HG02623 (cell line): ENCODE data around the gene PLK2.
A peak's percentile ranks its signal among the peaks of the same experiment; 100 is the strongest.

ENCODE experiments used
- ATAC-seq: cut with Tn5 transposase; IDR thresholded peaks from one replicate; pipeline ENCODE4 v1.9.1; 2021; ENCODE audit warnings: moderate library complexity; ENCODE audit not compliant: unreplicated experiment

The PLK2 gene

DNA sequence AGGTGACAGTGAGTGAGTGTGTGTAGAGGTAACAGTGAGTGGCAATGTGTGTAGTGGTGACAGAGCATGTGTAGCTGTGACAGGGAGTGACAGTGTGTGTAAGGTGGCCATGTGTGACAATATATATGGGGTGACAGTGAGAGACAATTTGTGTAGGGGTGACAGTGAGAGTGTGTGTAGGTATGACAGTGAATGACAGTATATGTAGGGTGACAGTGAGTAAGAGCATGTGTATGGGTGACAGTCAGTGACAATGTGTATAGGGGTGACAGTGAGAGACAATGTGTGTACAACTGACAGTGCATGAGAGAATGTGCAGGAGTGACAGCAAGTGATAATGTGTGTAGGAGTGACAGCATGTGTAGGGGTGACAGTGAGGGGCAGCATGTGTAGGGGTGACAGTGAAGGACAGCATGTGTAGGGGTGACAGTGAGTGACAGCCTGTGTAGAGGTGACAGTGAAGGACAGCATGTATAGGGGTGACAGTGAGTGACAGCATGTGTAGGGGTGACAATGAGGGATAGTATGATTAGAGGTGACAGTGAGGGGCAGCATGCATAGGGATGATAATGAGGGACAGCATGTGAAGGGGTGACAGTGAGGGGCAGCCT, 21.3 kb upstream of the PLK2 start:
- no peak for ATAC-seq

DNA sequence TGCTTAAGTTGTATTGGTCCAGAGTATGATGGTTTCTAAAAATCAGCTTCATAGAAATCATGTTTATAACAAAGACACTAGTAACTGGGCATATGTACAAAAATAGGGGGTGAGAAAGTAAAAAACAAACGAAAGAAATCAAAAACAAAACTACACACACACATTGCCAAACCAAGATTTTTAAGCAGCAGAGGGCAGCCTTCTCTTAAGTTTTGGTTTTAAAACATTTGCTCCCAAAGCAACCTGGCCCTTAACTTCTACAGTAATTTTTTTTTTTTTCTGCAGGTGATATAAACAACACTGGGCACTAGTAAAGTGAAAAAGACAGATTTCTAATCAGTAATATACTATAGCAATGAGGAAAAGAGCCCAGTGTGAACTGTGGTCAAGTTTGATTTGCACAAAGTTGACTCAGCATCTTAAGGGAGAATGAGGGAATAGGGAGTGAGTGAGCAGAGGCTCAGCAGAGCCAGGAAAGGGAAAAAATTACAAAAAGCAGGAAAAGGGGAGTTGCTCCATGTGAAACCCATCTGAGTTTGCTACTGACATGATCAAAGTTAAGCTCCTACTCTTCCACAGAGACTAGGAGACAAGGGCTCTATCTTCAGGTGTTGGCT, 18.0 kb upstream of the PLK2 start:
- no peak for ATAC-seq

DNA sequence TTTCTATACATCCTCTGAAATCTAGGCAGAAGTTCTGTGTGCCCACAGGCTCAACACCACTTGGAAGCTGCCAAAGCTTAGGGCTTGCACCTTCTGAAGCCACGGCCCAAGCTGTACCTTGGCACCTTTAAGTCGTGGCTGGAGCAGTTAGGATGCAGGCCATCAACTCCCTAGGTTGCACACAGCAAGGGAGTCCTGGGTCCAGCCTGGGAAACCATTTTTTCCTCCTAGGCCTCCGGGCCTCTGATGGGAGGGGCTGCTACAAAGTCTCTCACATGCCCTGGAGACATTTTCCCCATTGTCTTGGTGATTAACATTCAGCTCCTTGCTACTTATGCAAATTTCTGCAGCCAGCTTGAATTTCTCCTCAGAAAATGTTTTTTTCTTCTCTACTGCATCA, 15.5 kb upstream of the PLK2 start:
- ATAC-seq: no peak

DNA sequence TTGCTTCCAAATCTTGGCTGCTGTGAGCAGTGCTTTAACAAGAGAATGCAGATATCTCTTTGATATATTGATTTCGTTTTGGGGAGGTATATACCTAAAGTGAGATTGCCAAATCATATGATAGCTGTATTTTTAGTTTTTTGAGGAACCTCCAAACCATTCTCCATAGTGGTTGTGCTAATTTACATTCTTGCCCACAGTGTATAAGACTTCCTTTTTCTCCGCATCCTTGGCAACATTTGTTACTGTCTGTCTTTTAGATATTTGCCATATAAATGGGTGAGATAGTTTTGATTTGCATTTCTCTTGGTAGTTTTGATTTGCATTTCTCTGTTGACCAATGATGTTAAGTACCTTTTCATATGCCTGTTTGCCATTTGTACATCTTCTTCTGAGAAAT, 10.0 kb upstream of the PLK2 start:
- no peak for ATAC-seq

DNA sequence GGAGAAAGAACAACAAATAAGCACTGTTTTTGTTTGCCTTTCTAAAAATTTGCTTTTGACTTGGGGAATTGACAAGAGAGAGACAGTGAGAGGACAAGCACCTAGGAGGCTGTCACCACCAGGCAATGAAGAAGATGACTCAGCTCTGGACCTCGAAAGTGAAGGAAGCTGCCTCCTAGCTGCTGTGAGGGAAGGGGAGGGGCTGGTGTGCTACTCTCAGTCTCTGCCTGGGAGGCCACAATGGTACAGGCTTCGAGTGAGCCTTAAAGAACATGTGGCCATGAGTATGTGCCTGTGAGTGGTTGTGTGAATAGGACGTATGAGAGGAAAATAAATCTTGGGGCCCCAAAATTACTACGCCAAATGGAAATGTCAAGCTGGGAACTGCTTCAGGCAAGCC, 7.1 kb upstream of the PLK2 start:
- ATAC-seq: peak; percentile 100

DNA sequence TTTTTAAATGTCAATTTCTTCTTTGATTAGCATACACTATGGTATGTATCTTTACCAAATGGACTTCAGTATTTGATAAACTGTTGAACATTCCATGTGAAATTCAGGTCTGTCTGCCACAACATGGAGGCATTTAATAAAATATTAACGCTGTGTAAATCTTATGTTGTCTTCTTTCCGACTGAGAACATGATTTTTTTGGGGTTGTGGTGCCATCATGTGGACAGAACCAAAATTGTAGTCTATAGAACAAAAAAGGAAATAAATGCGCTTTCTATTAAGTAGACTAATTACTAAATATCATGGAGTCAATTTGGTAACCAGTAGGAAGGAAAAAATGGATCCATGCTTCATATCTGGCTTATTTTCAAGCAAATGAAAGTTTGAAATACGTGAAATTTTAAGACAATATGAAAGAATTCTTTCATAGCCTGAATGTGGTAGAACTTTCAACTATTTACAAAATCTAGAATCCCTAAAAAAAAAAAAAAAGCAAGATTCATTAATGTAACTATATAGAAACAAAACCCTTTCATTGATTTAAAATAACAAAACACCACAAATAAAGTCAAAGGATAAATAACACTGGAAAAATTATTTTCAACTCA, 2.8 kb upstream of the PLK2 start:
- ATAC-seq: no peak

DNA sequence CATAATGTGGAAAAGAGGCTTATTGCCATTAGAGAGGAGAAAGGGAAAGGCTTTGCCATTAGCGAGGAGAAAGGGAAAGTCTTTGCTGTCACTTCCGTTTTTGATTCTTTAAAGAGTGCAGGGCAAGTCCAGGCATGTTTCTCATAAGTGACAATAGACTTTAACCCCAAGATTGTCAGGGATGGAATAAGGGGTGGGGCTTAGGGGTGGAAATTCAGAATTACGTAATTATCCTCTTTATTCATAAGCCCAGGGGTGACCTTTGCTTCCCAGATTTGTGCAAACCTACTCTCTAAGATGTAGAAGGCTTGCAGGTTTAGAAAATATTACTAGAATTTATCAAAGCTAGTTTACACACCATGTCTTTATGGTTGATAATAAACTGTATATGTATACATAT, 2.3 kb upstream of the PLK2 start:
- no peak for ATAC-seq

DNA sequence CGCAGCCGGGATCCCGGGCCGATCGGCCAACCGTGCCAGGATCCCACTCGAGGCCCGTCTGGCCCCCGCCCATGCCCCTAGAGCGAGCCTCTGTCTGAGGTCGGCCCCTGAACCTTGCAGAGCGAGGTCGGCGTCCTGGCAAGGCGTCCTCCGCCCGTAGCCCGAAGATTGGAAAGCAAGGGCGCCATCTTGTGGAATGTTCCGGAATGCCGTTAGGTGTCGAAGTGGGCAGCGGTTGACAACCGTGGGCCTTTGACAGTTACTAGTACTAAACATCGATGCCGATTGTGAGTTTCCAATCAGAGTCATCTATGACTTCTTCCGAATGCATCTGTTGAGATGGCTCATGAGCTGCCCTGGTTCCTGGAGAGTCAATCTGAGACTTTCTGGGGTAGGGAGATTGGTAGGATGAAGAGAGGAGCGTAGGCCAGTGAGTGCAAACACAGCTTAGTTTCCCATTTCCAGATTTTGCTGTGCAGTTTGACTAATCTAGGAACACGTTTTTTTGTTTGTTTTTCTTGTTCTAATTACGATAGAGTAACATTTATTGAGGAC, 923 bp upstream of the PLK2 start:
- ATAC-seq: peak; percentile 66

DNA sequence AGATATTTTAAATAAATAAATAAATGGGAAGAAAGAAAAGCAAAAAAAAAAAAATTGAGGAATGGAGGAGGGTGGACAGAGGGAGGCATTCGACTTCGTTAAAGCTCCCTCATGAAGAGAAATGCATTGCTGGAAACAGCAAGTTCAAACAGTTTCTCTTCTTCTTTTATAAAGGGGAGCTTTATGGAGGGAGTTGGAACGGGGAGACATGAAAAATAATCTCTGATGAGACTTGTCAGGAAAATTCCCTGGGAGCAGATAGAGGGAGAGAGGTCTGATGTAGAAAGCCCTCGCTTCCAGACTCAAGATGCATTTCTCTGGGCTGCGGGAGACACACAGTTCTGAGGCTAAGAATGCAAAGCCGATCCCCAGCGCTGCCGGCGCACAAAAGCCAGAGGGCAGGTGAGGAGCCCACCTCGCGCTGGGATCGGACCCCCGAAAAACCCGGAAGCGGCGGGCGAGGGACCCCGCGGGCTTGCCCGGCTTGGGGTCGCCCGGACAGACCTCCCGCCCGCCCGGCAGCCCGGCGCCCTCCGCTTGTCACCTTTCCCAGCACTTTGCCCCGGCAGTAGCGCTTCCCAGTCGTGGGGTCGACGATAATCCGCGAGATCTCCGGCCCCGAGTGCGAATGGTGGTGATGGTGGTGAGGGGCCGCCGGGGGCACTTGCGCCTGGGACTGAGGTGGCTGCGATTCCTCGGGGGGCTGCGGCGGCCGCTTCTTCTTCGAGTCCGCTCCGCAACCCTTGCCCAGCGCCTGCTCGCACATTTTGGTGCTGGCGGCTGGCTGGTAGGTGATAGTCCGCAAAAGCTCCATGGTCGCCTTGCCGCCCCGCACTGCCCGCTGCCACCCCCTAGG, 512 bp downstream of the PLK2 start:
- no peak for ATAC-seq

DNA sequence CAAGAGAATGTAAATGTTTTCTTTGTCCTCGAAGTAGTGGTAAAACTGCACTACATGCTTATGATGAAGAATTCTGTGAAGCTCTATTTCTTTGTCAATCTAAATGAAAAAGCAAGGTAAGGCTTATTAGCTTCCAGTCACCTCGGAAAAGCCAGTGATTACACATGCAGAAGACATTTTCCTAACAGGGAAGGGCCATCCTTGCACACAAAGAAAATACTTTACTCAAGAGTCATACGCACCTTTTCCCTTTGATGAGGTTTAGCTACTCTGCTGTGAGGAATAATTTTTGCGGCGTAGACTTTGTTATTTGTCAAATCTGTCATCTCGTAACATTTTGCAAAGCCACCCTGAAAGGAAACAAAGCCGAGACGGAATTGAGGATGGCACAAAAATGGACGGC, 1.1 kb downstream of the PLK2 start:
- ATAC-seq: no peak

DNA sequence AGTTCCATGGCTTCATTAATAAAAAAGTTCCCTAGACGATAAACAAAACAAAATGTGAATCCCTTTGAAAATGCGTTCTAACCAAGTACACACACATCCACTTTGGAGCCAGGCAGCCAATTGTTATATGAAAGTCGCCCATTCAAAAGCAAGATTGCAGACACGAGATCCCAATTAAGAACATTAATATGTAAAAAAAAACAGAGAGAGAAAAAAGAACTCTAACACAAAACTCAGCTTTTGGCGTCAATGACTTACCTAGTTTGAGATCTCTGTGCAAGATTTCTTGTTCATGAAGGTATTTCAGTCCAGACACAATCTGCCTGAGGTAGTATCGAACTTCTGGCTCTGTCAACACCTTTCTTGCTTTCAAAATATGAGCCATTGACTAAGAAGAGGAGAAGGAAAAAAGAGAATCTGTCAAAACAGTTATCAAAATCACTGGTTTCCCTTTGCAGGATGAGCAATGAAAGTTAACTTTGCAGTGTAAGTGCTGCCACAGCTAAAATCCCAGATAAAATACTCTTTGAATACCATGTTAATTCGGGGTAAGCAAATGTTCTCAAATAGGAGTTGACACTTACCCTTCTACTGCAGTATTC, 1.6 kb downstream of the PLK2 start:
- no peak for ATAC-seq

DNA sequence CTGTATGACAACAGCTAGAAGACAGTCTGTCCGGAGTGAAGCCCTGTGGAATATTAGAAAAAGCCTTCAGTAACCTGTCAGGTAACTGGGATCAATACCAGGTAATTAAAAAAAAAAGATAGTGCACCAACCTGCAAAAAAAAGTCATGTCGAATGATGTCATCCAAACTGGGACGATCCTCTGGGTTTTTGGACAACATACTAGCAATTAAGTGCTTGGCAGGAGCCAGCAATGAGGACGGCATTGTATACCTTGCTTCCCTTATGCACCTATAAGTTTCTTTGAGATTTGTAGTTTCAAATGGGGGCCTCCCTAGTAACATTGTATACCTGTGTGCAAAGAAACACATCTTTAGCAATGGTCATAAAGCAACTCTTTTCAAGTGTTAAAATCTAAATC, 2.8 kb downstream of the PLK2 start:
- ATAC-seq: no peak

DNA sequence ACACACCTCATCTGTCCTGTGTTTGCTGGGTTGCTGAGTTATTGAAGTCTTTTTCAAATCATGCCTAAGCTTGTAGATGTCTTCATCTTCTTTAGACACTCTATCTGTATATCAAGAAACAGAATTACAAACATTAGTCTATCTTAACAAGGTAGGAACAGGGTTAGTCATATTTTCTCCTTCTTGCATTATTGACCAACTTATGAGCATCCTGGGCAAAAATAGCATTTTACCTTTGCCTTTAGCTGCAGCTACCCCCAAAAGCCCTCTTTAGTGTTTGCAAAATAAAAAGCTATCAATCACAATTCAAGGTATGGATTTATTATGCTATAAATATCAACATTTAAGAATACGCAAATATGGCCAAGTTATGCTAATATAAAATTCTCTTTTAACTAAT, 3.4 kb downstream of the PLK2 start:
- no peak for ATAC-seq

DNA sequence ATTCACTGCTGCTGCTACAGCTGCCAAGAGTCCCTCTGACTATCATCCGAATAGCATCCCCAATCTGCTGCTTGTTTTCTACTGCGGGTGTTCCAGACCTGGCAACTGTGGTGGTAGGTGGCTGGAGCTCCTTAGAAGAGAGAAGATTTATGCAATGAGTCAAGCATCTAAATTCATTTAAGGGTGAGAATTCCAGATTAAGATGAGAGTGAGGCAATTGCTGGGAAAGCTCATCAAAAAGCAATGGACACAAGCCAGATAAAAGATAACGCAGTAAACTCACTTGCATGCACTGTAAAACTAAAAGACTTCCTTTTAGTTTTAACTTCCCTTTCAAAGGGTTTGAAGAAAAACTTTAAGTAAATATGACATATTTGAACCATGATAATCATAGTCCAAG, 3.9 kb downstream of the PLK2 start:
- no peak for ATAC-seq

DNA sequence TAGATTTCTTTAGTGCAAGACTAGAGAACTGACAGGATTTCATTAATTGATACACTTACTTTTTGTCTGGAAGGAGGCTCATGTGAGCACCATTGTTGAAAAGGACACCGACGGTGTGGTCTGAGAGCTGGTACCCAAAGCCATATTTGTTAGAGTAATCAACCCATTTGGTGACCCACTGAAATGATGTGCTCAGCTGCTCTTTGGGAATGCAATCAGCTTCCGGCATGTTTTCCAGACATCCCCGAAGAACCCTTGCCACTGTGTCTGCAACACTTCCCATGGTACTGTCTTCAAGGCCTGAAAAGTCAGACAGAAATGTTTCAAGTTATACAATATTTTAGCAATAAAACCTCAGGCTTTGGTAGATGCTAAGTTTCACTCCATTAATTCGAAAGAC, 4.4 kb downstream of the PLK2 start:
- no peak for ATAC-seq

DNA sequence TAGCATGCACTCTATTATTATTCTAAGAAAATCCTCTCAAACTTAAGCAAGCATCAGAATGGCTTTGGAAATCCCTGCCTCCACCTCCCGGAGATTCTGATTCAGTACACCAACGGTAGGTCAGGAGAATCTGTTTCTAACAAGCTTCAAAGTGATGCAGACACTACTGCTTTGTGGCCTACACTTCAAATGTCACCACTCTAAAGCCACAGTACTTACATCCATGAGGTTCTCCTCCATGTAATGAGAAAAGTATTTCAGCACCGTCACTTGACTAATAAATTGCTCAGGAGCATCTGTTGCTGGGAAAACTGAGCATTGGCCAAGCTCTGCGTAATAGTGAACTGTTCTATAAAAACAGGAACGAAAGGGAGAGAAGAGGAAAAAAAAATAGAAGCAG, 4.8 kb downstream of the PLK2 start:
- no peak for ATAC-seq

DNA sequence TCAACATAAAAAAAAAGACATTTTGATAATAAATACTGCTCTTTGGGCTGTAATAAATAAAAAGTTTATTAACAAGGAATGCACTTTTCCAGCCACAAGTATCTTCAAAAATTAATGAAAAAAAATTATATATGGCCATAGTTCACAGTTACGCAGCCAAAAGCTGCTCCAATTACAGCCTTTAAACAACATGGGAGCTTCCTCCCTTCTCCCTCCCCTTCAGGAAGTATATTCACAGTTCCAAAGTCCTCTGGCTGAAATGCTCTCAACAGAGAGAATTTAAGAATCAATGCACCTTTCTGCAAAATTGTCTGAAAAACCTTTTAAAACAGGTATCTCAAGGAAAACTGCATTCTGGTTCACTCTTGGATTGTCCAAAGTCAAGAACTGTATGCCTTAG, 5.9 kb downstream of the PLK2 start:
- no peak for ATAC-seq

DNA sequence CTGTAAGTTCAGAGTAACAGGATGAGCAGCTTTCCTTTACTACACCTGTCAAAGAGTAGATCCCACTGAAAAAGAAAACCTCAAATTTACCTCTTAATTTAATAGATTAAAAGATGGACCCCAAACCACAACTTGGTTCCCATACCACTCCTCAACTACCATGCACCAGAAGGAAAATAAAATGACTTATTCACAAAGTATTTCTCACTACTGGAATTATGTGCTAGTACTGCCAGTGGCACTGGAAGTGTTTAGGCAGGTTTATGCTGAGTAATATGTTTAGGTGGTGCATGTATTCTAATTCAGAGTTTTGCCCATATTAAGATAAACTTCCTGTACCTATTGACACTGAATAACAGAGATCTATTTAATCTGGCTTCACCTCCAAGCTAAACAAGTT, 6.6 kb downstream of the PLK2 start:
- no peak for ATAC-seq

DNA sequence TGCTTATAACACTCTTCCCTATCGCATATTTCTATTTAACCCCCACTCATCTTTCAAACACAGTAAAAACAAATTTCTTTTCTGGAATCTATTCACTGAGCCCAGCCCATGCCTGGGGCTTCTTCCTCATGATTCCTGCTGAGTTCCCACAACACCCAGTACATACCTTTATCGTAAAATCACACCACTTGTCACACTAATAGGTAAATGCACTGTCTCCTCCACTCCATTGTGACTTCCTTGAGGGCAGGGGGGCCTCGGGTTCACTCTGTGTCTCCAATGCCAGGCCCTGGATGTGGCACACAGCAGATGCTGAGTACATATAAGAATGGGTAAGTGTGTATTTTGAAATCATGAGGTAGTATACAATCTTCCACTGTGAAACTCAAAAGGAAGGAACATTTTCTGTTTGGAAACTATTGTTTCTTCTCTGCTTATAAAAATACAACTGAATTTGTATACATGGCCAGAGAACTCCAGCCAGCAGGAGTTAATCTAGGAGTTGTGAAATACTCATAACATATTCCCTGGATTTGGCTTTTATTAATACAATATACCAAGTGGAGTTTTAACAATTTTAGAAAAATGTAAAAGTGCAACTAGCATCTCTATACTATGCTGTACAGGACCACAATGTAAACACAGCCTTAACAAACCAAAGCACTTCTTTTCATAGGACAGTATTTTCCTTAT, 7.2 kb downstream of the PLK2 start:
- ATAC-seq: no peak

DNA sequence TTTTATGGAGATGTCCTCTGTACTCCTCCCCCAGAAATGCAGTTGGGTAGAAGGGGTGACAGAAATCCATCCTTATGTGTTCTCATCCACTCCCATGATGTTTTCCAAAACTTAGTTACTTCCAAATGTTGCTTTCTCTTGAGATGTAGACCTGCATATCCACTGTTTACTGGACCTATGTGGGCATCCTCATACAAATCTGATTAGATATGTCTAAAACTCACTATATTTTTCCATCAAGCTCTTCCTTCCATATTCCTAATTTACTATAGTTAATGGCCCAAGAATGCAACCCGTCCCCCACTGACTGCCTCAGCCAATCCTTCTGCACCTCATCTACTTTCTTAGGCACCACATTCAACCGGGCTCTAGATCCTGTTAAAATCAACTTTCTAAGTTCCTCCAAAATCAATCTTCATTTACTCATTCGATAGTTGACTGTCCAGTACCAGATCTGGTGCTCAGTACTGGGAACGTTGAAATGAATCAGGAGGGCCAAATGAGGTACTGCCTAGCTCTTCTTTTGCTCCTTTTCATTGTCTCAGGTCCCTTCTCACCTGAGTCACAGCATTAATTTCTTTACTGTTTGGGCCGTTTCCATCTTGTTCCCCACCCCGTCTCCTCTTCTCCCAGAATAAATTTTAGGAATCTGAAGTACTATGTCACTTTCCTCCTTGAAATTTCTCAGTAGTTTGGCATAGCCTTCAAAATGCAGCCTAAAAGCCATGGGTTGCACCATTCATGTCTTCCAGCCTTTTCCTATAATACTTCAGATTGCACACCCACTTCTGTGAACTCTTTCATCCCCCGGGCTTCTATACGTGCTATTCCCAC, 7.9 kb downstream of the PLK2 start:
- ATAC-seq: no peak
